Fibroblast of skin of left biceps (primary cell): ENCODE results near the gene BANP.
"Not testable (repeated sequence)": the region's sequence is repeated elsewhere in the genome, so short reads cannot be mapped to it uniquely, and the experiment has no call there.

Experiments used
- DNase-seq, 2 experiments: peaks; one replicate each; pipeline ENCODE4 v3.0.0-alpha.2; 2013; ENCODE audit warnings: low read depth in 2 of 2

The BANP gene

GRCh38 chr16:88065747-88066142 lies 114.5 kb downstream of the BANP start:
- DNase-seq: no peak

- DNase-seq: no peak
Measured at GRCh38 chr16:88066234-88066633, 115.0 kb downstream of the BANP start.

GRCh38 chr16:88066680-88067529 lies 115.7 kb downstream of the BANP start:
- no peak for DNase-seq

- DNase-seq: no peak
Measured at GRCh38 chr16:88067530-88068411, 116.5 kb downstream of the BANP start.

- no peak for DNase-seq
Measured at GRCh38 chr16:88068476-88069396, 117.5 kb downstream of the BANP start.

- no peak for DNase-seq
Measured at GRCh38 chr16:88069397-88070168, 118.3 kb downstream of the BANP start.

- no peak for DNase-seq
Measured at GRCh38 chr16:88070341-88070740, 119.1 kb downstream of the BANP start.

- DNase-seq: no peak
Measured at GRCh38 chr16:88070989-88071625, 119.9 kb downstream of the BANP start.

- DNase-seq: no peak
Measured at GRCh38 chr16:88071908-88072307, 120.7 kb downstream of the BANP start.

GRCh38 chr16:88072571-88073001 lies 121.4 kb downstream of the BANP start:
- no peak for DNase-seq

GRCh38 chr16:88073201-88073721 lies 122.0 kb downstream of the BANP start:
- no peak for DNase-seq

GRCh38 chr16:88074041-88074440 lies 122.8 kb downstream of the BANP start:
- DNase-seq: no peak

- DNase-seq: no peak
Measured at GRCh38 chr16:88076211-88076931, 125.1 kb downstream of the BANP start.

- not testable (repeated sequence) for DNase-seq
Measured at GRCh38 chr16:88076932-88077320, 125.7 kb downstream of the BANP start.

GRCh38 chr16:88077328-88078108 lies 126.3 kb downstream of the BANP start:
- DNase-seq: no peak

- DNase-seq: no peak
Measured at GRCh38 chr16:88078111-88078775, 127.0 kb downstream of the BANP start.

- DNase-seq: no peak
Measured at GRCh38 chr16:88083582-88083981, 132.3 kb downstream of the BANP start.

GRCh38 chr16:88084881-88085280 lies 133.6 kb downstream of the BANP start:
- no peak for DNase-seq
